ENCODE data around the gene BIRC6. TPM values are rescaled to one million over a fixed set of nuclear protein-coding genes. Genes with fewer than 3 reads are reported as not detected.

The BIRC6 gene
- total RNA-seq, 1 donor from 2014 or later: 59.4 TPM

GRCh38 chr2:32656069-32656468 is 299.2 kb downstream of the BIRC6 start:
- no peak overlapping the region for H3K4me3 ChIP-seq
- intact Hi-C loops (cut with DNase I): no loop called here
- TF ChIP-seq CTCF (IDR thresholded peaks at IDR 0.05): no peak
- H3K4me1 ChIP-seq: peaks cover 0 to 8% of the 10 kb centered on the region in 2 donors
- no peaks in the 10 kb centered on the region for H3K9me3 ChIP-seq
- H3K27me3 ChIP-seq: no peaks in the 10 kb centered on the region
- H3K36me3 ChIP-seq: peaks cover 4 to 6% of the 10 kb centered on the region in 2 donors
- H3K27ac ChIP-seq: no peak overlapping the region
- no peak for DNase-seq (ENCODE audit: low spot score in 2 of 2)

GRCh38 chr2:32663864-32664263 is 307.0 kb downstream of the BIRC6 start:
- DNase-seq (ENCODE audit: low spot score in 2 of 2): no peak
- Histone ChIP-seq H3K9me3 (no peaks in the 10 kb centered on the region), H3K4me1 (no peaks in the 10 kb centered on the region), H3K27ac (no peak overlapping the region), H3K4me3 (no peak overlapping the region), H3K27me3 (no peaks in the 10 kb centered on the region), H3K36me3 (peaks cover 3 to 4% of the 10 kb centered on the region in 2 donors)
- intact Hi-C loops (cut with DNase I): no loop called here
- no peak for TF ChIP-seq CTCF (IDR thresholded peaks at IDR 0.05)

- Histone ChIP-seq H3K4me1 (no peaks in the 10 kb centered on the region), H3K9me3 (no peaks in the 10 kb centered on the region), H3K4me3 (no peak overlapping the region), H3K27ac (no peak overlapping the region), H3K36me3 (peaks cover 0 to 3% of the 10 kb centered on the region in 2 donors), H3K27me3 (no peaks in the 10 kb centered on the region)
- TF ChIP-seq CTCF (IDR thresholded peaks at IDR 0.05): no peak
- intact Hi-C loops (cut with DNase I): no loop called here
- DNase-seq (ENCODE audit: low spot score in 2 of 2): no peak
Observed at GRCh38 chr2:32666704-32667103, 309.9 kb downstream of the BIRC6 start.

GRCh38 chr2:32668254-32668653 is 311.4 kb downstream of the BIRC6 start:
- H3K4me1 ChIP-seq: no peaks in the 10 kb centered on the region
- no peaks in the 10 kb centered on the region for H3K9me3 ChIP-seq
- peaks cover 1 to 3% of the 10 kb centered on the region in 2 donors for H3K36me3 ChIP-seq
- H3K4me3 ChIP-seq: no peak overlapping the region
- no peak overlapping the region for H3K27ac ChIP-seq
- intact Hi-C loops (cut with DNase I): no loop called here
- TF ChIP-seq CTCF (IDR thresholded peaks at IDR 0.05): no peak
- no peak for DNase-seq (ENCODE audit: low spot score in 2 of 2)
- H3K27me3 ChIP-seq: no peaks in the 10 kb centered on the region

Other genes with a start within 250 kb of the BIRC6 start
- gene SLC30A6, start 191.2 kb upstream of the BIRC6 start, total RNA-seq: 4.5 TPM
- 2.3 TPM for gene NLRC4, start 92.1 kb upstream of the BIRC6 start, total RNA-seq
- 9.2 TPM for gene YIPF4, start 79.1 kb upstream of the BIRC6 start, total RNA-seq